A549 treated with AZD2906 at 1 μM for 4 hours (cell line): ENCODE data around the gene NDUFAF5. TPM values are rescaled to one million over a fixed set of nuclear protein-coding genes. Genes with fewer than 3 reads are reported as not detected.

Experiments used
- total RNA-seq: library from RNA; stranded (reverse); fragments of 200-300 nt; extraction: Qiagen RNA extraction; gene quantifications from 5 replicates; pipeline ENCODE4 v1.2.3, GENCODE V29; 2022

The NDUFAF5 gene
- 26.7 to 36.4 TPM (median 34.0 TPM) in 5 replicates for total RNA-seq

DNA sequence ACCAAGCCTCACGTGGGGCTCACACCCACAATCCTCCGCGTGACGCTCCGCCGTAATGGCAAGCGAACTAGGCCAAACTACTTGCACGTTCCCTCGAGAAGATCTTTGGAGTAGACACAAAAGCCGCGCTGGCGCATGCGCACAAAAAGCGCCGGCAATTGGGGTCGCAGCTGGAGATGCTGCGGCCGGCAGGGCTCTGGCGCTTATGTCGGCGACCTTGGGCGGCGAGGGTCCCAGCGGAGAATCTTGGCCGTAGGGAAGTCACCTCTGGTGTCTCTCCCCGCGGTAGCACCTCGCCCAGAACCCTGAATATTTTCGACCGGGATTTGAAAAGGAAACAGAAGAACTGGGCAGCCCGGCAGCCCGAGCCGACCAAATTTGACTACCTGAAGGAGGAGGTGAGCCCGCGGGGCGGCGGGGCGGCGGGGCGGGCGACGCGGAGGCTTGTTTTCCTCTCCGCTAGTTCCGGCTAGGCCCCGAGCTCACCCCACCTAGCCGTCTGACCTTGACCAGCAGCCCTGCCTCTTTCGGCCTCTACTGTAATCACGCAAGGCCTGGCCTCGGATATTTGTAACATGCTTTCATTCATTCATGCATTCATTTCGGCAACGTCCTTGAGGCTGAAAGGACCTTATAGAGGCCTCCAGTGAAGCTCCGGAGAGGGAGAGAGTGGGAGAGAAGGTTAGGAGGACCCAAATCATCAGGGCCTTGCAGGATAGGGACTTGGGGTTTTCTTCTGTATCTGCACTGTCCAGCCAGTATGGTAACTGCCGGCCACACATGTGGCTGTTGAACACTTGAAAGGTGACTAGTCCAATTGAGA, at the start of gene NDUFAF5, which contains the start of gene ESF1:
Gene NDUFAF5 (plus strand): TSS at position 136 of the 823 bp plus-strand sequence. CDS start 41 bp downstream, at position 177.
Gene ESF1 (minus strand): TSS at position 27 of the 823 bp plus-strand sequence. CDS start 1,779 bp downstream, outside the sequence.

Other genes with a start within 250 kb of the NDUFAF5 start
- gene TASP1, start 146.1 kb upstream of the NDUFAF5 start, total RNA-seq: 9.9 to 11.7 TPM (median 10.2 TPM) in 5 replicates
- 18.0 to 30.2 TPM (median 19.6 TPM) in 5 replicates for gene ESF1, start 109 bp upstream of the NDUFAF5 start, total RNA-seq
- not detected in 5 replicates for gene SEL1L2, start 205.6 kb downstream of the NDUFAF5 start, total RNA-seq
- 0.34 to 0.73 TPM (median 0.58 TPM) in 5 replicates for gene MACROD2, start 210.5 kb downstream of the NDUFAF5 start, total RNA-seq